ENCODE results near the gene ASGR2.

DNA sequence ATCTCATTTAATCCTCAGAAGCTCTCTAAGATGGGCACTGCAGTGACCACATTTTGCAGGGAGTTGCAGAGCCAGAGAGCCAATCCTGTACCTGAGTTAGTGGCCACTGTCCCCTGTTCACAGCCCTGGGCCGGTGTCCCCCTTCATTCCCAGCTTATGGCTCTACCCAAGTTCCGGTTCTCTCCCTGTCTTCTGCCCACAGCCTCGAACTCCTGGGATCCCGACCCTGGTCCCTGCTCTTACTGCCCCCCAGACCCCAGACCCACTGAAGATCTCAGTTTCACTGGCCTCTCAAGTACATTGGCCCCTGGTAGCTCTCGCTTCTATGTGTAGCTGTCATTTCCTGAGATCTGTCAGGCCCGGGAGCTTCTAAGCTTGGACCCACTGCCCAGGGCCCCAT lies 12.2 kb downstream of the ASGR2 start:
- TF ChIP-seq CTCF (IDR thresholded peaks at IDR 0.05; ENCODE audit: poor library complexity, severe bottlenecking) (no peak), EZH2 (IDR thresholded peaks at IDR 0.05; ENCODE audit: borderline replicate concordance, insufficient read depth, low read length, poor library complexity, severe bottlenecking) (no peak)
- TF ChIP-seq, protein P1, sequence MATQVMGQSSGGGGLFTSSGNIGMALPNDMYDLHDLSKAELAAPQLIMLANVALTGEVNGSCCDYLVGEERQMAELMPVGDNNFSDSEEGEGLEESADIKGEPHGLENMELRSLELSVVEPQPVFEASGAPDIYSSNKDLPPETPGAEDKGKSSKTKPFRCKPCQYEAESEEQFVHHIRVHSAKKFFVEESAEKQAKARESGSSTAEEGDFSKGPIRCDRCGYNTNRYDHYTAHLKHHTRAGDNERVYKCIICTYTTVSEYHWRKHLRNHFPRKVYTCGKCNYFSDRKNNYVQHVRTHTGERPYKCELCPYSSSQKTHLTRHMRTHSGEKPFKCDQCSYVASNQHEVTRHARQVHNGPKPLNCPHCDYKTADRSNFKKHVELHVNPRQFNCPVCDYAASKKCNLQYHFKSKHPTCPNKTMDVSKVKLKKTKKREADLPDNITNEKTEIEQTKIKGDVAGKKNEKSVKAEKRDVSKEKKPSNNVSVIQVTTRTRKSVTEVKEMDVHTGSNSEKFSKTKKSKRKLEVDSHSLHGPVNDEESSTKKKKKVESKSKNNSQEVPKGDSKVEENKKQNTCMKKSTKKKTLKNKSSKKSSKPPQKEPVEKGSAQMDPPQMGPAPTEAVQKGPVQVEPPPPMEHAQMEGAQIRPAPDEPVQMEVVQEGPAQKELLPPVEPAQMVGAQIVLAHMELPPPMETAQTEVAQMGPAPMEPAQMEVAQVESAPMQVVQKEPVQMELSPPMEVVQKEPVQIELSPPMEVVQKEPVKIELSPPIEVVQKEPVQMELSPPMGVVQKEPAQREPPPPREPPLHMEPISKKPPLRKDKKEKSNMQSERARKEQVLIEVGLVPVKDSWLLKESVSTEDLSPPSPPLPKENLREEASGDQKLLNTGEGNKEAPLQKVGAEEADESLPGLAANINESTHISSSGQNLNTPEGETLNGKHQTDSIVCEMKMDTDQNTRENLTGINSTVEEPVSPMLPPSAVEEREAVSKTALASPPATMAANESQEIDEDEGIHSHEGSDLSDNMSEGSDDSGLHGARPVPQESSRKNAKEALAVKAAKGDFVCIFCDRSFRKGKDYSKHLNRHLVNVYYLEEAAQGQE (IDR thresholded peaks at IDR 0.05; ENCODE audit: borderline replicate concordance), result no peak
